Measurements from ENCODE around the gene UBASH3A. TPM values are rescaled to one million over a fixed set of nuclear protein-coding genes. Genes with fewer than 3 reads are reported as not detected.
"Not testable (repeated sequence)": the region's sequence is repeated elsewhere in the genome, so short reads cannot be mapped to it uniquely, and the experiment has no call there.

Gene UBASH3A
- total RNA-seq, 5 donors from 2014 or later (not counting 1 experiment from before 2014, with no cell fraction given) = 59.1 to 98.8 (median 80.5) TPM

GRCh38 chr21:42467140-42467983, 63.7 kb downstream of the UBASH3A start:
- 67% methylated on average over 10 of the region's 12 CpGs for WGBS (ENCODE audit: insufficient coverage)
- Mint-ChIP-seq H3K4me3 (no peak overlapping the region), H3K4me1 (peaks cover 38 to 42% (median 40%) of the 10 kb centered on the region in 3 donors), H3K9me3 (no peaks in the 10 kb centered on the region), H3K36me3 (no peaks in the 10 kb centered on the region), H3K27ac (no peak overlapping the region), H3K27me3 (peaks cover 0 to 2% of the 10 kb centered on the region in 2 donors)
- Histone ChIP-seq H3K4me3 (ENCODE audit: control insufficient read depth in 1 of 2, extremely low read depth in 1 of 2, low read length in 1 of 2) (no peak overlapping the region), H3K27ac (ENCODE audit: low read length) (no peak overlapping the region), H3K27me3 (replicated peaks in 1 of 2; ENCODE audit: control insufficient read depth in 2 of 2, extremely low read depth in 1 of 2, insufficient read depth in 2 of 2, low read length in 1 of 2) (peaks cover 0 to 11% of the 10 kb centered on the region in 2 experiments), H3K36me3 (ENCODE audit: control insufficient read depth in 2 of 2, extremely low read depth in 1 of 2, insufficient read depth in 1 of 2, low read length in 1 of 2) (no peaks in the 10 kb centered on the region), H3K9me3 (no peaks in the 10 kb centered on the region), H3K4me1 (ENCODE audit: control insufficient read depth in 1 of 2, extremely low read depth in 1 of 2, insufficient read depth in 2 of 2, low read length in 2 of 2) (peaks cover 19 to 30% of the 10 kb centered on the region in 2 experiments)
- DNase-seq (peak in 4 of 35 experiments; percentile 15 to 46 (median 23)), ATAC-seq (replicated peaks in 1 of 4) (no peak)
- CTCF ChIA-PET = interaction anchor here in 1 of 2 donors (0.6 to 1.1 kb wide), 2 partner anchors 46 to 58 kb away, joined by 3 read pairs; partner anchors contain the start of gene SLC37A1
- POLR2A ChIA-PET = no interaction called here

GRCh38 chr21:42468491-42469131, 64.9 kb downstream of the UBASH3A start:
- ATAC-seq (replicated peaks in 1 of 4) = no peak
- no peak overlapping the region for H3K27ac Mint-ChIP-seq

GRCh38 chr21:42469272-42469671, 65.6 kb downstream of the UBASH3A start:
- peaks cover 8 to 18% of the 10 kb centered on the region in 2 experiments for H3K4me1 ChIP-seq (ENCODE audit: control insufficient read depth in 1 of 2, extremely low read depth in 1 of 2, insufficient read depth in 2 of 2, low read length in 2 of 2)
- Mint-ChIP-seq H3K27me3 (peaks cover 0 to 2% of the 10 kb centered on the region in 2 donors), H3K4me3 (no peak overlapping the region), H3K9me3 (no peaks in the 10 kb centered on the region), H3K4me1 (peaks cover 20 to 23% (median 21%) of the 10 kb centered on the region in 3 donors), H3K27ac (no peak overlapping the region), H3K36me3 (no peaks in the 10 kb centered on the region)
- peaks cover 0 to 20% of the 10 kb centered on the region in 2 experiments for H3K27me3 ChIP-seq (replicated peaks in 1 of 2; ENCODE audit: control insufficient read depth in 2 of 2, extremely low read depth in 1 of 2, insufficient read depth in 2 of 2, low read length in 1 of 2)
- no peak overlapping the region for H3K27ac ChIP-seq (ENCODE audit: low read length)
- no peaks in the 10 kb centered on the region for H3K9me3 ChIP-seq
- CTCF ChIA-PET = interaction anchor here in 1 of 2 donors (0.6 kb wide), 1 partner anchor 26 kb away, joined by 3 read pairs; no protein-coding TSS in a partner anchor
- no CpG with 5 or more reads among the region's 2 CpGs for WGBS (ENCODE audit: insufficient coverage)
- no peak for ATAC-seq (replicated peaks in 1 of 4)
- no peaks in the 10 kb centered on the region for H3K36me3 ChIP-seq (ENCODE audit: control insufficient read depth in 2 of 2, extremely low read depth in 1 of 2, insufficient read depth in 1 of 2, low read length in 1 of 2)
- no peak for DNase-seq
- no peak overlapping the region for H3K4me3 ChIP-seq (ENCODE audit: control insufficient read depth in 1 of 2, extremely low read depth in 1 of 2, low read length in 1 of 2)
- POLR2A ChIA-PET = no interaction called here

More at GRCh38 chr21:42468491-42469131, 64.9 kb downstream of the UBASH3A start:
- no peak overlapping the region for H3K4me3 ChIP-seq (ENCODE audit: control insufficient read depth in 1 of 2, extremely low read depth in 1 of 2, low read length in 1 of 2)
- no peaks in the 10 kb centered on the region for H3K36me3 Mint-ChIP-seq
- H3K27me3 Mint-ChIP-seq = peaks cover 0 to 2% of the 10 kb centered on the region in 2 donors
- ChIA-PET POLR2A (no interaction called here), CTCF (no interaction called here)
- no peak for DNase-seq
- H3K9me3 ChIP-seq = no peaks in the 10 kb centered on the region
- no peak overlapping the region for H3K4me3 Mint-ChIP-seq
- 98% methylated on average over 4 of the region's 6 CpGs for WGBS (ENCODE audit: insufficient coverage)
- peaks cover 8 to 25% of the 10 kb centered on the region in 2 experiments for H3K4me1 ChIP-seq (ENCODE audit: control insufficient read depth in 1 of 2, extremely low read depth in 1 of 2, insufficient read depth in 2 of 2, low read length in 2 of 2)
- no peaks in the 10 kb centered on the region for H3K36me3 ChIP-seq (ENCODE audit: control insufficient read depth in 2 of 2, extremely low read depth in 1 of 2, insufficient read depth in 1 of 2, low read length in 1 of 2)
- no peak overlapping the region for H3K27ac ChIP-seq (ENCODE audit: low read length)
- H3K27me3 ChIP-seq (replicated peaks in 1 of 2; ENCODE audit: control insufficient read depth in 2 of 2, extremely low read depth in 1 of 2, insufficient read depth in 2 of 2, low read length in 1 of 2) = peaks cover 0 to 14% of the 10 kb centered on the region in 2 experiments
- H3K4me1 Mint-ChIP-seq = peaks cover 27 to 30% (median 27%) of the 10 kb centered on the region in 3 donors
- H3K9me3 Mint-ChIP-seq = no peaks in the 10 kb centered on the region

- H3K4me3 Mint-ChIP-seq; H3K27ac Mint-ChIP-seq; H3K4me3 ChIP-seq (ENCODE audit: control insufficient read depth in 1 of 2, extremely low read depth in 1 of 2, low read length in 1 of 2); H3K36me3 Mint-ChIP-seq; H3K36me3 ChIP-seq (ENCODE audit: control insufficient read depth in 2 of 2, extremely low read depth in 1 of 2, insufficient read depth in 1 of 2, low read length in 1 of 2); ATAC-seq (replicated peaks in 1 of 4); H3K27ac ChIP-seq (ENCODE audit: low read length); H3K27me3 Mint-ChIP-seq; H3K9me3 ChIP-seq; H3K9me3 Mint-ChIP-seq; DNase-seq: not testable (repeated sequence)
- ChIA-PET POLR2A (interaction anchor here in 1 of 2 donors (0.6 kb wide), 1 partner anchor 37 kb away, joined by 4 read pairs; no protein-coding TSS in a partner anchor), CTCF (interaction anchor here in 1 of 2 donors (0.6 kb wide), 1 partner anchor 26 kb away, joined by 3 read pairs; no protein-coding TSS in a partner anchor)
- Histone ChIP-seq H3K4me1 (ENCODE audit: control insufficient read depth in 1 of 2, extremely low read depth in 1 of 2, insufficient read depth in 2 of 2, low read length in 2 of 2) (peaks cover 8 to 14% of the 10 kb centered on the region in 2 experiments), H3K27me3 (replicated peaks in 1 of 2; ENCODE audit: control insufficient read depth in 2 of 2, extremely low read depth in 1 of 2, insufficient read depth in 2 of 2, low read length in 1 of 2) (peaks cover 0 to 21% of the 10 kb centered on the region in 2 experiments)
- 100% methylated on average over 1 of the region's 4 CpGs for WGBS (ENCODE audit: insufficient coverage)
- peaks cover 16 to 19% (median 16%) of the 10 kb centered on the region in 3 donors for H3K4me1 Mint-ChIP-seq
Measured at GRCh38 chr21:42469726-42470125, 66.0 kb downstream of the UBASH3A start.

- WGBS (ENCODE audit: insufficient coverage) = 98% methylated on average over 8 of the region's 9 CpGs
- no peaks in the 10 kb centered on the region for H3K9me3 Mint-ChIP-seq
- ChIA-PET POLR2A (no interaction called here), CTCF (no interaction called here)
- DNase-seq (no peak), ATAC-seq (replicated peaks in 1 of 4) (no peak)
- H3K27ac ChIP-seq (ENCODE audit: low read length) = no peak overlapping the region
- H3K27ac Mint-ChIP-seq = no peak overlapping the region
- H3K36me3 Mint-ChIP-seq = no peaks in the 10 kb centered on the region
- H3K4me3 ChIP-seq (ENCODE audit: control insufficient read depth in 1 of 2, extremely low read depth in 1 of 2, low read length in 1 of 2) = no peak overlapping the region
- no peak overlapping the region for H3K4me3 Mint-ChIP-seq
- H3K27me3 ChIP-seq (replicated peaks in 1 of 2; ENCODE audit: control insufficient read depth in 2 of 2, extremely low read depth in 1 of 2, insufficient read depth in 2 of 2, low read length in 1 of 2) = peaks cover 0 to 32% of the 10 kb centered on the region in 2 experiments
- peaks cover 4 to 6% (median 6%) of the 10 kb centered on the region in 3 donors for H3K4me1 Mint-ChIP-seq
- peaks cover 0 to 3% of the 10 kb centered on the region in 2 experiments for H3K4me1 ChIP-seq (ENCODE audit: control insufficient read depth in 1 of 2, extremely low read depth in 1 of 2, insufficient read depth in 2 of 2, low read length in 2 of 2)
- no peaks in the 10 kb centered on the region for H3K9me3 ChIP-seq
- H3K36me3 ChIP-seq (ENCODE audit: control insufficient read depth in 2 of 2, extremely low read depth in 1 of 2, insufficient read depth in 1 of 2, low read length in 1 of 2) = no peaks in the 10 kb centered on the region
- H3K27me3 Mint-ChIP-seq = peaks cover 0 to 6% of the 10 kb centered on the region in 2 donors
Measured at GRCh38 chr21:42471206-42471605, 67.5 kb downstream of the UBASH3A start.

- Histone ChIP-seq H3K27me3 (replicated peaks in 1 of 2; ENCODE audit: control insufficient read depth in 2 of 2, extremely low read depth in 1 of 2, insufficient read depth in 2 of 2, low read length in 1 of 2) (peaks cover 0 to 37% of the 10 kb centered on the region in 2 experiments), H3K4me1 (ENCODE audit: control insufficient read depth in 1 of 2, extremely low read depth in 1 of 2, insufficient read depth in 2 of 2, low read length in 2 of 2) (peaks cover 0 to 3% of the 10 kb centered on the region in 2 experiments), H3K4me3 (ENCODE audit: control insufficient read depth in 1 of 2, extremely low read depth in 1 of 2, low read length in 1 of 2) (no peak overlapping the region), H3K36me3 (ENCODE audit: control insufficient read depth in 2 of 2, extremely low read depth in 1 of 2, insufficient read depth in 1 of 2, low read length in 1 of 2) (no peaks in the 10 kb centered on the region), H3K27ac (ENCODE audit: low read length) (no peak overlapping the region), H3K9me3 (no peaks in the 10 kb centered on the region)
- peaks cover 0 to 7% of the 10 kb centered on the region in 2 donors for H3K27me3 Mint-ChIP-seq
- CTCF ChIA-PET = interaction anchor here in 1 of 2 donors (0.6 kb wide), 1 partner anchor 356 kb away, joined by 3 read pairs; no protein-coding TSS in a partner anchor
- H3K4me1 Mint-ChIP-seq = peaks cover 4 to 6% (median 6%) of the 10 kb centered on the region in 3 donors
- WGBS (ENCODE audit: insufficient coverage) = 89% methylated on average over 5 of the region's 13 CpGs
- no peak overlapping the region for H3K27ac Mint-ChIP-seq
- no peak for ATAC-seq (replicated peaks in 1 of 4)
- POLR2A ChIA-PET = no interaction called here
- no peak overlapping the region for H3K4me3 Mint-ChIP-seq
- no peaks in the 10 kb centered on the region for H3K36me3 Mint-ChIP-seq
- no peak for DNase-seq
- no peaks in the 10 kb centered on the region for H3K9me3 Mint-ChIP-seq
Measured at GRCh38 chr21:42471716-42472330, 68.1 kb downstream of the UBASH3A start.

Measured in T-cell (primary cell).